GM18505 (cell line): ENCODE data around the gene CADPS2.
A peak's percentile ranks its signal among the peaks of the same experiment; 100 is the strongest.

Source experiments
- ATAC-seq: cut with Tn5 transposase; IDR thresholded peaks from one replicate; pipeline ENCODE4 v1.9.1; 2021; ENCODE audit not compliant: unreplicated experiment
- POLR2A ChIP-seq: IDR thresholded peaks from 4 replicates; pipeline ENCODE4 v1.6.1; 2011; ENCODE audit warnings: borderline replicate concordance; ENCODE audit not compliant: insufficient read depth, insufficient read length; ENCODE audit errors: extremely low read depth

CADPS2 gene

DNA sequence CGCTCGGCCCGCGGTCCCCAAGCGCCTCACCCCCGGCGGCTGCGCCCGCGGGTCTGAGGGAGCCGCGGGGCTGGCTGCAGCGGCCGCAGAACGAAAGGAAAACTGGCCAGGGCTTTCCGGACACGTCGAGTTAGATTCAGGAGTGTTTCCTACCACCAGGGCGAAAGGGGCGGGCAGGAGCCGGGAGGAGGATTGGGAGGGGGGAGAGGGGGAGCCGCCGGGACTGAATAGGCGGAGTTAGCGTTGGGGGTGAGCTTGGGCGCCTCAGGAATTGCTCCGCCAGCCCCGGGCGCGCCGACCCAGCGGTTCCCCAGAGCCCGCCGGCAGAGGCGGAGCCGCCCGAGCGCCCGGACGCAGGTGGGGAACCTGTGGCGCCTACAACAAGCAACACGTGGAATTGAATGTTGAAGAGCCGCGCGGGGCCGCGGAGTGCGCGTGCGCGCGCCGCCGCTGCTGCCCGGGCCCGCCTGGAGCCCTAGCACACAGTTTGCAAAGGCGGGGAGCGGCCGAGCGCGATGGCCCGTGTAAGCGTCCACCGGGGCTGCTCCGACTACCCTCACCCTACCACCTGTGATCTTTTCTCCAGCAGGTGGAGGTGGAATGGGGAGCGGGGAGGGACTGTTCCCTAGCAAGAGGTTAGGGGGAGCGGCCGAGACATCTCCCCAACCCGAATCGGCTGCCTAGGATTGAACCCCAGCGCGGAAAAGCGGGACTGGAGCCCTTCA, at the start of gene CADPS2:
Gene CADPS2, minus strand, starts transcription at position 104 of the 725 bp plus-strand sequence. CDS start 123 bp downstream, outside the sequence.
- peak; percentile 74 for ATAC-seq
- no peak for TF ChIP-seq POLR2A

- no peak for ATAC-seq
- no peak for TF ChIP-seq POLR2A
These were observed 49.4 kb upstream of the CADPS2 start for GRCh38 chr7:122935620-122936019.

DNA sequence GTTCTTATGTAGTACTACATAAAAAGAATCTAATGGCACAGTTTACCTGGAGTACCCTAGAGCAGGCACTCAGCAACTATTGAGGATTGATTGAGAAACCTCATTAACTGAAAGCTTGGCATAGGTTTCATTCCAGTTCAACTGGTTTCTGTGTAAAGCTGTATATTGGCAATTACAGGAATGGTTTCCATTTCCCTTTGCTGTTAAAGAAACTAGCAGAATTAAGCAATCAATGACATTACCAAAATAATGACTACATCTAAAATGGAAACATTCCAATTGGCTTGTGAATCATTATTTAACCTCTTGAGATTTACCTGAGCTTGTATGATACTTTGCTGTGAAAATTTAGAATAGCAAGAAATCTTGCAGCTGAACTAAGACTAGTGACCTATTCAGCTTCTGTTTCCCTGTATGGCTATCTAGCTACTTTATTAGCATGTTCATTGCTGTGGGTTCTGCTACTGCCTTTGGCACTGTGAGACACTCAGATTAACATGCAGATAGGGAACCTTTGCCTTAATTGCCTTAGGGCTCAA, 33.5 kb upstream of the CADPS2 start:
- no peak for TF ChIP-seq POLR2A
- ATAC-seq = no peak

GRCh38 chr7:122914812-122915211, 28.6 kb upstream of the CADPS2 start:
- no peak for TF ChIP-seq POLR2A
- no peak for ATAC-seq

GRCh38 chr7:122913608-122914007, 27.3 kb upstream of the CADPS2 start:
- TF ChIP-seq POLR2A = no peak
- no peak for ATAC-seq

DNA sequence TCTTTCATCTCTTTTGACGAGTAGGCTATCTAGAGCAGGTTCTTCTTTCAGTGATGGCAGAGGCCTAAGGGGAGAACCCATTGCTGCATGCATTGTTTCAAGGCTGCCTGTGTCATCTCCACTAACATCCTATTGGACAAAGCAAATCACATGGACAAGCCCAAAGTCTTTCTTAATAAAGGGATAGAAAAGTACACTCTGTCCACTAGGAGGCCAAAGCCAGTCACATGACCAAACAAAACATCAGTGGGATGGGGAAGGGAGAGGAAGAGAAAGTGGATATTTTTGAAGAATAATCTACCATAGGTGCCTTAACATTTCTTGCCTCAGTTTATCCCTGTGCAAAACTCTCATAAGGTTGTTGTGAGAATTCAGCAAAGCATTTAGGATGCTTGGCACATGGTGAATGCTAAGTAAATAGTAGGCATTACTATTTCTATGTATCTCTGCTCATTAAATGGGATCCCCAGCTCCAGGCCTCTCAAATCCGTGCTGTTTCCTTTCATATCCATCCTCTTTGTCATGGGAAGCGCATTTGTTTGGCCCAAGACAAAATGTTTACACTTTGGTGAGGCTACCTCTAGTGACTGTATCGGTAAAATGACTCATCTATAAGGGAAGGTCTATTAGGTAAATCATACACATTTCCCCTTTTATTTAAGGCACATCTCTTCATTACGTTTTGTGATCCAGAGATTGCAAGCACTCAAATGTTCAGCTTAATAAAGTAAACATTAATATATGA, 16.7 kb upstream of the CADPS2 start:
- no peak for ATAC-seq
- no peak for TF ChIP-seq POLR2A

DNA sequence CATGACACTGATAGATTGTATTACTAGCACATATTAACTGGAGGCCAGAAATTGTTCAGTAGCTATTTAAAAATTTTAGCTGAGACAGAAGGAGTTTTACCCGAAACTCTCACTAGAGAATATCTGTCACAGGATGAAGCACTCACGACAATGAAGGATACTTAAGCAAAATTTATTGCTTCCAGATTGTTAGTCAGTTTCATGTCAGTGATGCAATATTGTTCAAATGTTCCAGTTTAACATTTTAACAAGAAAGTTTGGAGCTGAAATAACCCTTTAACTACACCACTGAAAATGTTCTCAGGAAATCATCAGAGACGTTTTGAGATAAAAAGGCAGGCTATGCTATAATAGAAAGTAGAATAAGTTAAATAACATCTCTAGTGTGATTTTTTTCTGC, 15.0 kb upstream of the CADPS2 start:
- no peak for ATAC-seq
- TF ChIP-seq POLR2A = no peak

GRCh38 chr7:122896509-122896908, 10.2 kb upstream of the CADPS2 start:
- no peak for ATAC-seq

GRCh38 chr7:122893486-122893885, 7.2 kb upstream of the CADPS2 start:
- ATAC-seq = no peak
- TF ChIP-seq POLR2A = no peak

More at GRCh38 chr7:122896509-122896908, 10.2 kb upstream of the CADPS2 start:
- no peak for TF ChIP-seq POLR2A

GRCh38 chr7:122889116-122889515, 2.9 kb upstream of the CADPS2 start:
- TF ChIP-seq POLR2A = no peak
- ATAC-seq = no peak

DNA sequence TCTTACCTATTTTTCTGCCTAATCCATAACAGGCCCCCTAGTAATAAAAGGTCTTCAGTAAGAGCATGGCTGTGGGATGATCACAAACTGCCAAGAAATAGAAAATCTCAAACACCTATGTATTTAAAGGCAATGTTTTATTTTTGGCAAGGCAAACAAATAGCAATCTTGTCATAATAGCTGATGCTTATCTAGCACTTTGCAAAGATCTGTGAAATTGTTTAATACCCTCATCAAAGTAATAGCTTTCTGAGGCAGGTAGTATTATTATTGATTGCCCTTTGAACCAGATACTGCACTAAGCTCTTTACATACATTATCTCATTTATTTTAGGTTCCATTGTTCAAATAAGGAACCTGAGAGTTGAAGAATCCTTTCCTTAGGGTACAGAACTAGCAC, 1.6 kb upstream of the CADPS2 start:
- TF ChIP-seq POLR2A = no peak
- no peak for ATAC-seq

DNA sequence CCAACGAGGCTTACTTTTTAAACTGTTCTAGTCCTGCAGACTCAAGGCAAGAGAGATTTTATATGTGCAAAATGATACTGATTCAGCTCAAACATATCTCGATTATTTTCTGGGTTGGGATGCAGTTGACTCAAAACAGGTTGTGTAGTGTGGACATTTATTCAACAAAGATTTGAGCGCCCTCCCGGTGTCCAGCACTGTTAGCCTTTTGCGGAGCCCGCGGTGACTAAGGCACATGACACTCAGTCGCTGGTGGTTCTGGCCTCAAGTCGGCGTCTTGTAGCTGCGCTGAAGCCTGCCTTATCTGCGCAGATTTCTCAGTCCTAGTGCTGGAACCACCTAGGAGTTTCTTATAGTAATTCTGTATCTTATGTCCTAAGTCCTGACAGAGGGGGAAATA, 938 bp upstream of the CADPS2 start:
- TF ChIP-seq POLR2A = no peak
- no peak for ATAC-seq

DNA sequence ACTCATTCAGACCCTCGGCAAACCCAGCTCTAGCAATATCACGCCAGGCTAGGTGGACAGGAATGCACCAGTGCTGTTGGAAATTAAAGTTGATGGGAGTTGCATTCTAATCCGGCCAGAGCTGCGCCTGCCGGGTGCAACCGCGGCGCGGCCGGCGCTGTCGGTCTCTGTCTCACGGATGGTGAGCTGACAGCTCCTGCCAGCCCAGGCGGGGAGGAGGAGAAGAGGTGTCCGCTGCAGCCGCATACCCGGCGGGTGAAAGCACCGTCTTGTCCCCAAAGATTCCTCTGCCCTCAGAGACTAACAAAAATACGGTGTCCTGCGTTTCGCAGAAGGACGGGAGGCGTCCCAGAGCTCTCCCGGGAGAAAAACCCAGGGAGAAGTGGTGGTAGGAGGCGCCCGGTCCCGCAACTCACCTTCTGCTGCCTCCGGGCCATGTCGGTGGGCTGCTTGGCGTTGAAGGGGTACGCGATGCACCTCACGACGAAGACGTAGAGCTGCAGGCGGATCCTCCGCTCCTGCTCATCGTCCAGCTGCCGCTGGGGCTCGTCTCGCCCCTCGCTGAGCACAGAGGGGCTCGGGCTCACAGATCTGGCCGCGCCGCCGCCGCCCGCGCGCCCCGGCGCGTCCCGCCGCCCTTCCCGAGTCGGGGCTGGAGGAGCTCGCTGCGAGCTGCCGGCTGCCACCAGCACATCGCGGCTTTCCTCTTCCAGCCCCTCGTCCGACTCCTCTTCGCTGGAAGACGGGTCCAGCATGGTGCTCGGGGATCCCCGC, 490 bp downstream of the CADPS2 start:
- ATAC-seq = peak; percentile 35
- no peak for TF ChIP-seq POLR2A
